ENCODE data around the gene ACYP1. TPM values are rescaled to one million over a fixed set of nuclear protein-coding genes. Genes with fewer than 3 reads are reported as not detected.
A peak's percentile ranks its signal among the peaks of the same experiment; 100 is the strongest.

The ACYP1 gene
- 25.9 and 66.1 TPM in 2 replicates for total RNA-seq

DNA sequence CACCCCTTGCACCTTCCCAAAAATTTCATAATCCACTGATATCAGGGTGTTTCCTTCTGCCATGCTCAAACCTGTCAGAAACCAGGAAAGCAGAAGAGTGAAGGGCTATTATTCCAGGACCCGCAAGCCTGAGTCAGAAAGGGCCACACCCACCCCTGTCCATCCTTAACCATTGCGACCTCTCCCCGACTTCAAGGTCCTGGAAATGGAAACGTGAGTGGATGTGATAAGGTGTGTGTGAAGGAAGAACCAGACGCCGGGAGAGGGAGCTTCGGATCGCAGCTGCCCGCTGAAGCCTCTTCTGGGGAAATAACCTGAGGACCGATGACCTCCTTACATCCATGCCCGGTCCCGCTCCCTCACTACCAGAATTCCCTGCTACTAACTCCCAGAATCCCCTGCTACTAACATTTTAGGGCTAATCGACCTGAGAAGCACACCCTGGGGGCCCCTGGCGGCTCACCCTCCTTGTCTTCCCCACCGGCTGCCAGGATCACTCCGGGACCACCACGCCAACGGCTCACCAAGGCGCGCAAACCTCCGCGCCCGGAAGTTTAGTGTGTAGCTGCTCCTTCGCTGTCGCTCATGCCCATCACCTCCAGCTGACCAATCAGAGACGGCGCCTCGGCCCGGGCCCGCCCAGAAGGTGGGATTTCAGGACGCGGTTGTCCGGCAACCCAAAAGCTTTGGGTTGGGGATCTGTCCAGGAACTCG lies at the start of gene ACYP1:
TSS of gene ACYP1 (minus strand) at position 534 of the 714 bp plus-strand sequence. CDS start at position 63, 471 bp downstream.
- TF ChIP-seq, protein P1, sequence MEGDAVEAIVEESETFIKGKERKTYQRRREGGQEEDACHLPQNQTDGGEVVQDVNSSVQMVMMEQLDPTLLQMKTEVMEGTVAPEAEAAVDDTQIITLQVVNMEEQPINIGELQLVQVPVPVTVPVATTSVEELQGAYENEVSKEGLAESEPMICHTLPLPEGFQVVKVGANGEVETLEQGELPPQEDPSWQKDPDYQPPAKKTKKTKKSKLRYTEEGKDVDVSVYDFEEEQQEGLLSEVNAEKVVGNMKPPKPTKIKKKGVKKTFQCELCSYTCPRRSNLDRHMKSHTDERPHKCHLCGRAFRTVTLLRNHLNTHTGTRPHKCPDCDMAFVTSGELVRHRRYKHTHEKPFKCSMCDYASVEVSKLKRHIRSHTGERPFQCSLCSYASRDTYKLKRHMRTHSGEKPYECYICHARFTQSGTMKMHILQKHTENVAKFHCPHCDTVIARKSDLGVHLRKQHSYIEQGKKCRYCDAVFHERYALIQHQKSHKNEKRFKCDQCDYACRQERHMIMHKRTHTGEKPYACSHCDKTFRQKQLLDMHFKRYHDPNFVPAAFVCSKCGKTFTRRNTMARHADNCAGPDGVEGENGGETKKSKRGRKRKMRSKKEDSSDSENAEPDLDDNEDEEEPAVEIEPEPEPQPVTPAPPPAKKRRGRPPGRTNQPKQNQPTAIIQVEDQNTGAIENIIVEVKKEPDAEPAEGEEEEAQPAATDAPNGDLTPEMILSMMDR (conservative IDR thresholded peaks at IDR 0.05; ENCODE audit: low read depth, low read length) = peak; percentile 25
- no peak for DNase-seq (ENCODE audit: low read depth)
- peak within 1 kb of the TSS; percentile 89 for H3K4me3 ChIP-seq (ENCODE audit: low read depth, low read length)

- TF ChIP-seq, protein P1 (conservative IDR thresholded peaks at IDR 0.05; ENCODE audit: low read depth, low read length) = no peak
- no peak for DNase-seq (ENCODE audit: low read depth)
These were observed 46.1 kb upstream of the ACYP1 start for GRCh38 chr14:75109877-75110276.

GRCh38 chr14:75107186-75107585 lies 43.4 kb upstream of the ACYP1 start:
- no peak overlapping the region for H3K4me3 ChIP-seq (ENCODE audit: low read depth, low read length)
- TF ChIP-seq, protein P1 (conservative IDR thresholded peaks at IDR 0.05; ENCODE audit: low read depth, low read length) = no peak

More at GRCh38 chr14:75109877-75110276, 46.1 kb upstream of the ACYP1 start:
- no peak overlapping the region for H3K4me3 ChIP-seq (ENCODE audit: low read depth, low read length)

GRCh38 chr14:75101491-75101890 lies 37.7 kb upstream of the ACYP1 start:
- no peak overlapping the region for H3K4me3 ChIP-seq (ENCODE audit: low read depth, low read length)
- TF ChIP-seq, protein P1 (conservative IDR thresholded peaks at IDR 0.05; ENCODE audit: low read depth, low read length) = no peak
- DNase-seq (ENCODE audit: low read depth) = no peak

More at GRCh38 chr14:75107186-75107585, 43.4 kb upstream of the ACYP1 start:
- DNase-seq (ENCODE audit: low read depth) = no peak

DNA sequence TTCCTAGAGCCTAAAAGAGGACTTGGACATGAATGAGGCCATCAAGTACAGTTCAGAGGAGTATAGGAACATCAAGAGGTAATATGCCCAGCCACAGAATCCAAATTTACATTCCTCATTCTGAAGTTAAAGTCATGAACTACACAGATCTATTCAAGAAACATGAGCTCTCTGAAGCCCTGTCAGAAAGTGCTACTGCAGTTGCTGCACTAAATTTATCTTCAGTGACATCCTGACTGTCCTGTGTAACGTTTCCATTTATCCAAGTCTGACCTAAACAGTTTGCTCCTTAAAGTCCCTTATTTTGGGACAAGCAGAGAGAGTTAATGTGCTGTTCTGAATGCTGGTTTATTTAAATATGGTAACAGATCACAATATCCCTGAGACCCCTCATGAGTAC lies 34.9 kb upstream of the ACYP1 start:
- no peak for DNase-seq (ENCODE audit: low read depth)
- TF ChIP-seq, protein P1 (conservative IDR thresholded peaks at IDR 0.05; ENCODE audit: low read depth, low read length) = no peak
- no peak overlapping the region for H3K4me3 ChIP-seq (ENCODE audit: low read depth, low read length)

DNA sequence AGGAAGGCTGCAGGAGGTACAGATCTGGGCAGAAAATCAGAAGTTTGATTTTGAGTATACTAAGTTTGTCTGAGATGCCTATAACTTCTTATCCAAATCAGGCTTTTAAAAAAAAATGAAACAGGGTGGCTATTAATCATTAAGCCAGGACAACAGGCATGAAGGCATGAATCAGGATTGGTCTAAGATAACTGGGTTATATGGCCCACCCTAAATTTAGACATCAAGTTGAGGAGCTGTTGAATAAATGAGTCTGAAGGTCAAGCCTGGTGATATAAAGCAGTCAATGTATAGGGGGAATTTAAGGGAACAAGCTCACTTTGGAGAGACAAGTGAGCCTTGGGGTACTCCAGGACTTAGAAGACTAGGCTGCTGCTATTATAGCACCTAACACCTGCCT lies 34.4 kb upstream of the ACYP1 start:
- TF ChIP-seq, protein P1 (conservative IDR thresholded peaks at IDR 0.05; ENCODE audit: low read depth, low read length) = no peak
- no peak for DNase-seq (ENCODE audit: low read depth)
- no peak overlapping the region for H3K4me3 ChIP-seq (ENCODE audit: low read depth, low read length)

GRCh38 chr14:75096959-75097358 lies 33.1 kb upstream of the ACYP1 start:
- H3K4me3 ChIP-seq (ENCODE audit: low read depth, low read length) = no peak overlapping the region
- TF ChIP-seq, protein P1 (conservative IDR thresholded peaks at IDR 0.05; ENCODE audit: low read depth, low read length) = no peak
- DNase-seq (ENCODE audit: low read depth) = no peak
